H1 (cell line): ENCODE results near the gene RHOXF2B.
"Not testable (repeated sequence)": the region's sequence is repeated elsewhere in the genome, so short reads cannot be mapped to it uniquely, and the experiment has no call there.

Experiments used
- EZH2 ChIP-seq: fragments of 200-600 bp; sonication (generic); IDR thresholded peaks from 2 replicates; pipeline ENCODE4 v1.7.1; 2012; ENCODE audit warnings: low read depth, mild to moderate bottlenecking, moderate library complexity, low read length, inconsistent platforms; ENCODE audit not compliant: severe bottlenecking
- ZNF274 ChIP-seq: IDR thresholded peaks from 2 replicates; pipeline ENCODE4 v1.7.0; 2012; ENCODE audit warnings: low read length, borderline replicate concordance; ENCODE audit errors: extremely low read depth

DNA sequence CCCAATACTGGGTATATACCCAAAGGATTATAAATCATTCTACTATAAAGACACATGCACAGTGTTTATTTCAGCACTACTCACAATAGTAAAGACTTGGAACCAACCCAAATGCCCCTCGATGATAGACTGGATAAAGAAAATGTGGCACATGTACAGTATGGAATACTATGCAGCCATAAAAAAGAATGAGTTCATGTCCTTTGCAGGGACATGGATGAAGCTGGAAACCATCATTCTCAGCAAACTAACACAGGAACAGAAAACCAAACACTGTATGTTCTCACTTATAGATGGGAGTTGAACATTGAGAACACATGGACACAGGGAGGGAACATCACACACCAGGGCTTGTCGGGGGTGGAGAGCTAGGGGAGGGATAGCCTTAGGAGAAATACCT is 27.2 kb upstream of the RHOXF2B start:
- TF ChIP-seq ZNF274, EZH2: not testable (repeated sequence)
